ENCODE measurements around the gene CLCN2. TPM values are rescaled to one million over a fixed set of nuclear protein-coding genes. Genes with fewer than 3 reads are reported as not detected.

CLCN2 gene
- total RNA-seq, 2 donors from 2014 or later, result 2.3 to 2.6 TPM

DNA sequence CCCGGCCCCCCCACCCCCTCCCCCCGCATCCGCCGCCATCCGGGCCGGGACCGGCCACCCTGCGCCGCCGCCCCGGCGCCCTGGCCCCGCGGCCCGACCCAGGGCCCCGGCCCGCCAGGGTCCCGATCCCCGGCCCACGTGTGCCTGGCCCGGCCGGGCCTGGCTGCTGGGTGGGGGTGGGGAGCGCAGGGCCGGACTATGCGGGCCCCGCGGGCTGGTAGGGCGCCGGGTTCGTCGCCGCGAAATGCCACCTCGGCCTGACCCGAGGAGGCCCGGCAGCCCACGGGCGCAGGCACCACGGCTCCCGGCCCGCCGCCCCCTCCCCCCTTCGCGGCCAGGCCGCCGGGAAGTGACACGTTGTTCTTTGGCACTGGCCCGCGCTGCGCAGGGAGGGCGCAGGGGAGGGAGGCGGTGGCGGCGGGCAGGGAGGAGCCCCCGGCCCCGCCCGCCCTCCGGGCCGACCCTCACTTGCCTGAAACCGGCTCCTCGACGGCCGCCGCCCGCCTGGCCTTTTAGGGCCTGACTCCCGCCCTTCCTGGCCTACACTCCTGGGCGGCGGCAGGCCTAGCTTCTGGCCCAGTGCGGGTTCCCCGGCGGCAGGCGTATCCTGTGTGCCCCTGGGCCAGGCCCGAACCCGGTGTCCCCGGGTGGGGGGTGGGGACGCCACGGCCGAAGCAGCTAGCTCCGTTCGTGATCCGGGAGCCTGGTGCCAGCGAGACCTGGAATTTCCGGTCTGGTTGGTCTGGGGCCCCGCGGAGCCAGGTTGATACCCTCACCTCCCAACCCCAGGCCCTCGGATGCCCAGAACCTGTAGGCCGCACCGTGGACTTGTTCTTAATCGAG, 46.5 kb downstream of the CLCN2 start:
- ATAC-seq, result peak; percentile 82 to 84
- intact Hi-C loops (cut with DNase I), result no loop called here
- peak; percentile 94 for DNase-seq

DNA sequence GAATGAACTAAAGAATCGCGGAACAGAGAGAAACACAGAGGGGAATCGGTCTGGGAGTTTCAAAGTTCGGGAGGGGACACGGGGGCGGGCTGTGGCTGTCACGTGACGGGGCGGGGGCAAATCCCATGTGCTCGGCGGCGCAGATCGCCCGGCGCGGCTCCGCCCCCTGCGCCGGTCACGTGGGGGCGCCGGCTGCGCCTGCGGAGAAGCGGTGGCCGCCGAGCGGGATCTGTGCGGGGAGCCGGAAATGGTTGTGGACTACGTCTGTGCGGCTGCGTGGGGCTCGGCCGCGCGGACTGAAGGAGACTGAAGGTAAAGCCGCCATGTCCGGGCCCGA, 47.1 kb downstream of the CLCN2 start, which contains the start of gene EIF4G1:
EIF4G1 (plus strand) TSS at position 244 of the 337 bp plus-strand sequence. CDS start 1,191 bp downstream, outside the sequence.
- DNase-seq (peak; percentile 96), ATAC-seq (peak; percentile 90 to 93)
- intact Hi-C loops (cut with DNase I), result no loop called here

- ATAC-seq, result no peak
- intact Hi-C loops (cut with DNase I), result no loop called here
- no peak for DNase-seq
Measured at GRCh38 chr3:184311633-184312032, 49.8 kb downstream of the CLCN2 start.

GRCh38 chr3:184308744-184309143, 52.7 kb downstream of the CLCN2 start:
- intact Hi-C loops (cut with DNase I), result no loop called here
- ATAC-seq (no peak), DNase-seq (no peak)

DNA sequence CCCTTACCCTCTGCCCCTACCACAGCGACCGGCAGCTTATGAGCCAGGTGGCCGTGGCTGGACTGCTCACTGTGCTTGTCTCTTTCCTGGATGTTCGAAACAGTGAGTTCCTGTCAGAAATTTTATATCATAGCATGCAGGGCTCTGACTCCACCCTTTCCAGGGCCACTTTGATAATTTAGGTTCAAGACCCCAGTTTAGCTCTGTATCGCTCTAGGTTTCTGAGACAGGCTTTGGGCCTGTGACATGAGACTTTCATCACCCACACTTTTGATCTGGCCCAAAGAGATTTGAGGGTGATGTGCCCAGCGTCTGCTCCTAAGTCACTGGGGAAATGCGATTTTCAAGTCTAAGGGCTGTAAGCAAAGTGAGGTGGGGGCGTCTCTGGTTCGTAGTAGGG, 53.5 kb downstream of the CLCN2 start:
- intact Hi-C loops (cut with DNase I), result no loop called here
- ATAC-seq (no peak), DNase-seq (no peak)

DNA sequence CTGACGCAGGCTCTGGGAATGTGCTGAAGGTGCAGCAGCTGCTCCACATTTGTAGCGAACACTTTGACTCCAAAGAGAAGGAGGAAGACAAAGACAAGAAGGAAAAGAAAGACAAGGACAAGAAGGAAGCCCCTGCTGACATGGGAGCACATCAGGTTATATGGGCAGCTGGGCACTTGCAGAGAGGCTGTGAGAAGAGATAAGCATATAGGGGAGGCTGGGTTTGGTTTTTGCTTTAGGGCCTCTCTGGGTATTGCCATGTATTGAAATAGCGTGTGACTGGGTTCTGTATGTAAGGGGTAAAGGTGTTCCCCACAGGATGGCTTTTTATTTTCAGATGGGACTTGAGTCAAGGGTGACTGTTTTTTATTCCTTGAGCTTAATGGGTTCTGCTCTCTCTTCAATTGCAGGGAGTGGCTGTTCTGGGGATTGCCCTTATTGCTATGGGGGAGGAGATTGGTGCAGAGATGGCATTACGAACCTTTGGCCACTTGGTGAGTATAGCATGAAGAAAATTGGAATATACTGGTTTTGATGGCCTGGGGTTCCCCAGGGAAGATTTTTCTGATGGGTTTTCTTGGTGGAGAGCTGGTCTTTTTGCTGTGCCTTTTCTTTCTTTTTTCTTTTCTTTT, 54.9 kb downstream of the CLCN2 start:
- DNase-seq (no peak), ATAC-seq (no peak)
- intact Hi-C loops (cut with DNase I), result no loop called here

DNA sequence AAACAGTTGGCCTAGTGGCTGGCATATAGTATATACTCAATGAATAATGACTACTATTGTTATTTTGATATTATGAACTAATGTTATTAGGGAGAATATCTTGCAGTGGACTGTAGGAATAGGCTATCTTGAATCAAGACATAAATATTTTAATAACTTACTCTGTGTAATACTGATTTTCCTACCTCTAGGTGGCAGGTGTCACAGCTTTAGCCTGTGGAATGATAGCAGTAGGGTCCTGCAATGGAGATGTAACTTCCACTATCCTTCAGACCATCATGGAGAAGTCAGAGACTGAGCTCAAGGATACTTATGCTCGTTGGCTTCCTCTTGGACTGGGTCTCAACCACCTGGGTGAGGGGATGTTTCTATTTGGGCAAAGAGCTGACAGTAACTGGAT, 55.8 kb downstream of the CLCN2 start:
- no peak for ATAC-seq

DNA sequence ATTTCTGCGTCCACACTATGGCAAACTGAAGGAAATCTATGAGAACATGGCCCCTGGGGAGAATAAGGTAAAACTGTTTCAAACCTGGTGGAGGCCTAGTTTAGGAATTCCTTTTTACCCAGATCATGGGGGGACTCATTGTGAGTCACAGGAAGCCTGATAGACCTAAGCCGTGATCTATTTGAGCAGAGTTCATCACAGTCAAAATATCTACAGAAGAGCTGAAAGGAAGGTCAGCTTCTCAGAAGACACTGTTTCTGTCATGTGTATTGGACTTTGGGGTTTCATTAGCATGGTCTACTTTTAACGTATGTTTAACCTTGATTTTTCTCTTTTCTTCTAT, 61.1 kb downstream of the CLCN2 start:
- intact Hi-C loops (cut with DNase I), result no loop called here
- no peak for DNase-seq
- no peak for ATAC-seq

More for the DNA sequence above, 55.8 kb downstream of the CLCN2 start:
- intact Hi-C loops (cut with DNase I), result no loop called here
- DNase-seq, result no peak

GRCh38 chr3:184299488-184300377, 61.7 kb downstream of the CLCN2 start:
- intact Hi-C loops (cut with DNase I), result no loop called here
- DNase-seq (no peak), ATAC-seq (peak in 1 of 2 donors; percentile 1)

DNA sequence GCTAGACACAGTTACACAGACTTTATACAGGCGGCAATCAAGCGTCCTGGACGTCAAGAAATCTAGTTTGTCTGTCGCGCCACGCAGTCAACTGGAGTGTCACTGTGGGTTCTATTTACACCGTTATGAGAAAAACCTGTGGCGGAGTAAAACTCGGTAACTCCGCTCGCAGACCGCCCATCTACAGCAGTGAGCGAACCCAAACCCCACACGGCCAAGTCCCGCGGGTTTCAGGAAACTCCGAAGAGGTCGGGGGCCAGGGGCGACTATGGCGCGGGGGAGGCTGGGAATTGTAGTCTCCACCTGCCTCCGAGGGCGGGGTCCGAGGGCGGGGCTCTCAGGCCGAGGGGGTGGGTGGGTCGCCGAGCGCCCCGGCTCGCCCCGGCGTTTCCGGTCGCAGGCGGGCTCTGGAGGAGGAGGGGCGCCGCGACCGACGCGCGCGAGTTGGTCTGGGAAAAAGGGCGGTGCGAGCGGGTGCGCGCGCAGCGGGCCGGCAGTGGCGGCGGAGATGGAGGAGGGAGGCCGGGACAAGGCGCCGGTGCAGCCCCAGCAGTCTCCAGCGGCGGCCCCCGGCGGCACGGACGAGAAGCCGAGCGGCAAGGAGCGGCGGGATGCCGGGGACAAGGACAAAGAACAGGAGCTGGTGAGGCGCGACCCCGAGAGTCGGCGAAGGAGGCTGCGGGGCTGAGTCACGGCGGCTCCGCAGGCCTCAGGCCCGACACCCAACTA, 62.5 kb downstream of the CLCN2 start, which contains the start of gene PSMD2:
PSMD2 (plus strand) TSS at position 483 of the 729 bp plus-strand sequence; CDS start at position 509, 26 bp downstream.
- DNase-seq, result peak; percentile 99
- peak; percentile 99 for ATAC-seq
- intact Hi-C loops (cut with DNase I), result no loop called here

DNA sequence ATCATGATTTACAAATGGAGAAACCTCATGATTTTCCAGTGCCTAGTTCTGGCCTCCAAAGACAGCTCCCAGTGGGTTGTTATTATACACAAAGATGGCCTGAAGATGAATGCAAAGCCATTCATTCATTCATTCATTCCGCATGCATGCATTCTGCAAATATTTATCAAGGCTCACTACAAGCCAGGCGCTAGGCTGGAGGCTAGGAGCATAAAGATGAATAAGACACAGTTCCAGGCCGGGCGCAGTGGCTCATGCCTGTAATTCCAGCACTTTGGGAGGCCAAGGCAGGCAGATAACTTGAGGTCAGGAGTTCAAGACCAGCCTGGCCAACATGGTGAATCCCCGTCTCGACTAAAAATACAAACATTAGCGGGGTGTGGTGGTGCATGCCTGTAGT, 64.8 kb downstream of the CLCN2 start:
- ATAC-seq (no peak), DNase-seq (no peak)
- intact Hi-C loops (cut with DNase I), result no loop called here

Other genes starting within 250 kb of the CLCN2 start
- 10 to 100 TPM; 29.1 to 30.5 TPM for gene EIF2B5, start 226.2 kb downstream of the CLCN2 start, total RNA-seq
- gene DVL3, start 206.2 kb downstream of the CLCN2 start, total RNA-seq, result 10 to 100 TPM; 42.6 to 66.2 TPM
- gene AP2M1, start 186.8 kb downstream of the CLCN2 start, total RNA-seq, result 100 to 1,000 TPM; 278 to 314 TPM
- gene ABCF3, start 175.4 kb downstream of the CLCN2 start, total RNA-seq, result 10 to 100 TPM; 54.4 to 78.2 TPM
- gene VWA5B2, start 132.0 kb downstream of the CLCN2 start, total RNA-seq, result not detected
- 10 to 100 TPM; 23.2 to 28.2 TPM for gene ALG3, start 112.6 kb downstream of the CLCN2 start, total RNA-seq
- gene EEF1AKMT4, start 111.9 kb downstream of the CLCN2 start, total RNA-seq, result 1 to 10 TPM; 1.9 to 3.1 TPM
- under 1 TPM in 1 of 2 donors, not detected in 1; 0.18 TPM for gene CAMK2N2, start 100.1 kb downstream of the CLCN2 start, total RNA-seq
- 1 to 10 TPM in 1 of 2 donors, not detected in 1; 1.1 TPM for gene ECE2, start 85.6 kb downstream of the CLCN2 start, total RNA-seq
- 100 to 1,000 TPM; 176 to 217 TPM for gene PSMD2, start 62.4 kb downstream of the CLCN2 start, total RNA-seq
- 100 to 1,000 TPM; 229 to 275 TPM for gene EIF4G1, start 47.0 kb downstream of the CLCN2 start, total RNA-seq
- gene FAM131A, start 24.0 kb downstream of the CLCN2 start, total RNA-seq, result 10 to 100 TPM; 21.0 to 31.1 TPM
- gene POLR2H, start 105 bp upstream of the CLCN2 start, total RNA-seq, result 10 to 100 TPM; 26.8 to 34.4 TPM
- under 1 TPM; 0.50 to 0.58 TPM for gene THPO, start 16.6 kb upstream of the CLCN2 start, total RNA-seq
- 10 to 100 TPM in 1 of 2 donors, 1 to 10 TPM in 1; 7.2 to 12.2 TPM for gene CHRD, start 18.4 kb upstream of the CLCN2 start, total RNA-seq
- 1 to 10 TPM; 1.6 to 1.7 TPM for gene EPHB3, start 200.2 kb upstream of the CLCN2 start, total RNA-seq

Measured in left cardiac atrium (tissue), 4 donors.